ENCODE data around the gene GABRB3.

The GABRB3 gene

DNA sequence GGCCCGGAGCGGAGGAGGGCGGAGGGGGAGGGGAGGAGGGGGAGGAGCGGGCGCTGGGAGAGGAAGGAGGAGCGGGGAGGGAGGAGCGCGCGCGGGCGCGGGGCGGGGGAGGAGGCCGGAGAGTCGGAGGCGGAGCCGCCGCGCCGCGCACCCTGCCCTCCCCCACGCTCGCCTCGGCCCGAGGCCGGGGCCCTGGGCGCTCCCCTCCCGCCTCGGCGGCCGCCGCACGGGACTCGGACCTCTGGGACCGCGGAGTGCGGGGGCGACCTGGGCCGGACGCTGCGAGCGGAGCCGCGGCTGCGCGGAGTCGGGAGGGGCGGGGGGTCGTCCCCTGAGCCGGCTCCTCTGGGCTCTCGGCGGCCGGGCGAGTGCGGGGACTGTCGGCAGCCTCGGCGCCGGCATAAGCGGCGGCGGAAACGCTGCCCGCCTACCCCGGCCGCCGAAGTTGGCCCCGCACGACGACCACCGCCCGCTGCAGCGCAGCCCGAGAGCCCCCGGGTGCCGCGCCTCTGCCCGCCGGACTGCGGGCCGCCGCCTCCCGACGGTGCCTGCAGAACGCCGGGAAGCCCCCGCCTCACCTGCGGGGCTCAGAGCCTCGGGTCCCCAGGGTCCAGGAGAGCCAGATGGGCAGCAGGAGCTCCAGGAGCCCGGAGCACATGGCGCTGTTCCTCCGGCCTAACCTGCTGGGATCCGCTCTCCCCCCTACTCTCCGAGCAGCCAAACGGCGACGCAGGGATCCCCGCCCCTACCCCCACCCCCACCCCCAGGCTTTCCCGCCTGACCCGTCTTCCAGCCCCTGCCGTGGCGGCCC lies 406 bp upstream of the GABRB3 start:
- Histone ChIP-seq H3K4me3 (ENCODE audit: low read length) (no peak overlapping the region), H3K9me3 (ENCODE audit: control insufficient read depth, insufficient read depth, low read length) (peaks cover 14% of the 10 kb centered on the region; the same call in 1 of the 2 replicates), H3K9me2 (replicated peaks; ENCODE audit: control insufficient read depth, low read length) (no peaks in the 10 kb centered on the region), H3K36me3 (ENCODE audit: control insufficient read depth, low read length) (no peaks in the 10 kb centered on the region), H3F3A (ENCODE audit: control insufficient read depth, insufficient read depth) (no peaks in the 10 kb centered on the region), H3K4me1 (ENCODE audit: control insufficient read depth, low read length) (no peaks in the 10 kb centered on the region), H3K79me2 (ENCODE audit: control insufficient read depth, low read length) (no peaks in the 10 kb centered on the region), H4K20me1 (ENCODE audit: control insufficient read depth, insufficient read depth, low read depth, low read length) (no peaks in the 10 kb centered on the region), H3K4me2 (ENCODE audit: low read length) (no peak overlapping the region), H3K27ac (ENCODE audit: low read depth, low read length) (no peak overlapping the region), H3K27me3 (ENCODE audit: control insufficient read depth, low read length) (no peaks in the 10 kb centered on the region)
- TF ChIP-seq EZH2phosphoT487 (IDR thresholded peaks at IDR 0.05; ENCODE audit: borderline replicate concordance, low read length), result no peak
- TF ChIP-seq, protein P1, sequence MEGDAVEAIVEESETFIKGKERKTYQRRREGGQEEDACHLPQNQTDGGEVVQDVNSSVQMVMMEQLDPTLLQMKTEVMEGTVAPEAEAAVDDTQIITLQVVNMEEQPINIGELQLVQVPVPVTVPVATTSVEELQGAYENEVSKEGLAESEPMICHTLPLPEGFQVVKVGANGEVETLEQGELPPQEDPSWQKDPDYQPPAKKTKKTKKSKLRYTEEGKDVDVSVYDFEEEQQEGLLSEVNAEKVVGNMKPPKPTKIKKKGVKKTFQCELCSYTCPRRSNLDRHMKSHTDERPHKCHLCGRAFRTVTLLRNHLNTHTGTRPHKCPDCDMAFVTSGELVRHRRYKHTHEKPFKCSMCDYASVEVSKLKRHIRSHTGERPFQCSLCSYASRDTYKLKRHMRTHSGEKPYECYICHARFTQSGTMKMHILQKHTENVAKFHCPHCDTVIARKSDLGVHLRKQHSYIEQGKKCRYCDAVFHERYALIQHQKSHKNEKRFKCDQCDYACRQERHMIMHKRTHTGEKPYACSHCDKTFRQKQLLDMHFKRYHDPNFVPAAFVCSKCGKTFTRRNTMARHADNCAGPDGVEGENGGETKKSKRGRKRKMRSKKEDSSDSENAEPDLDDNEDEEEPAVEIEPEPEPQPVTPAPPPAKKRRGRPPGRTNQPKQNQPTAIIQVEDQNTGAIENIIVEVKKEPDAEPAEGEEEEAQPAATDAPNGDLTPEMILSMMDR (IDR thresholded peaks at IDR 0.05; ENCODE audit: low read depth, low read length, poor library complexity, severe bottlenecking), result no peak

DNA sequence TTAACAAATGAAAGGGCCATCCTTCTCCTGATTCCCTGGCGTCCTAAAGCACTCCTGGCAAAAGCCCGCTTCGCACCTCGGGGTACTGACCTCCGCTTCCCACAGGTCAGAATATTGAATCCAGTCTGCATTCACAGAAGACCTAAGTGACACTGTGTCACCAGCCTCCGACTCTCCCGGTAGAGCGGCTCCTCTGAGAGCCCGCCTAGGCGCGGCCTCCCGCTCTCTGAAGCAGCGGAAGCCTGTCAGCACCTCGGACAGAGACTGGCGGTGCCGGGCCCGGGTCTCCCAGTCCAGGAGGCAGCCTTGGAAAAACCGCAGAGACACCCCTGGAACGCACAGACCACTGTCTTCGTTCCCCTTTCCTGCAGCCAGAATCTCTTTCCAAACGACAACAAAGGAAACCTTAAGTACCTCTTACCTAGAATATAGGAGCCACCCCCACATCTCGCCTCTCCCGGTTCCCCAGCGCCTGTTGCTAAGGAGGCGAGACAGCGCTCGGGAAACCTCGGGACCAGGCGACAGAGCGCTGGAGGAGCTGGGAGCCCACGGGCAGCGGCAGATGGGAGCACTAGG lies 1.2 kb downstream of the GABRB3 start:
- Histone ChIP-seq H3K4me3 (ENCODE audit: low read length) (no peak overlapping the region), H3K9me3 (ENCODE audit: control insufficient read depth, insufficient read depth, low read length) (peaks cover 13% of the 10 kb centered on the region; the same call in 1 of the 2 replicates), H4K20me1 (ENCODE audit: control insufficient read depth, insufficient read depth, low read depth, low read length) (no peaks in the 10 kb centered on the region), H3K27ac (ENCODE audit: low read depth, low read length) (no peak overlapping the region), H3F3A (ENCODE audit: control insufficient read depth, insufficient read depth) (no peaks in the 10 kb centered on the region), H3K9me2 (replicated peaks; ENCODE audit: control insufficient read depth, low read length) (no peaks in the 10 kb centered on the region), H3K79me2 (ENCODE audit: control insufficient read depth, low read length) (no peaks in the 10 kb centered on the region), H3K27me3 (ENCODE audit: control insufficient read depth, low read length) (no peaks in the 10 kb centered on the region), H3K4me2 (ENCODE audit: low read length) (no peak overlapping the region), H3K36me3 (ENCODE audit: control insufficient read depth, low read length) (no peaks in the 10 kb centered on the region), H3K4me1 (ENCODE audit: control insufficient read depth, low read length) (no peaks in the 10 kb centered on the region)
- TF ChIP-seq EZH2phosphoT487 (IDR thresholded peaks at IDR 0.05; ENCODE audit: borderline replicate concordance, low read length), result no peak
- TF ChIP-seq, protein P1 (IDR thresholded peaks at IDR 0.05; ENCODE audit: low read depth, low read length, poor library complexity, severe bottlenecking), result no peak

DNA sequence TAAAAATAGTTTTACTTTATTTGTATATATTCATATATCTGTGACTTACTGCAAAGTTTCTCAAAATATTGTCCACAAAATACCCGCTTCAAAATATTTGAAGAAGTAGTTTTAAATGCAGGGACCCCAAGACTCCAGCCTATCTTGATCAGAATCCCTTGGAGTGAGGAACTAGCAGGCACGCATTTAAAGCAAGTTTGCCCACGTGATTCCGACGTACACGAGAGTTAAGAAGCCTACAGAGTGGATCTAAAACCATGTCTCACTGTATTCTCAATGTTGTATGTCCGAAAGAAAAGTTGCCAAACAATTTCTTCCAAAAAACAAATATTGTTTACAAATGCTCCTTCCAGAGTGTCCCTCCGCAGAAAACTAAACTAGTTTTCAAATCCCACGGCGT lies 1.7 kb downstream of the GABRB3 start:
- no peaks in the 10 kb centered on the region for H4K20me1 ChIP-seq (ENCODE audit: control insufficient read depth, insufficient read depth, low read depth, low read length)
- no peaks in the 10 kb centered on the region for H3F3A ChIP-seq (ENCODE audit: control insufficient read depth, insufficient read depth)
- H3K9me3 ChIP-seq (ENCODE audit: control insufficient read depth, insufficient read depth, low read length), result peaks cover 11% of the 10 kb centered on the region; the same call in 1 of the 2 replicates
- no peak overlapping the region for H3K27ac ChIP-seq (ENCODE audit: low read depth, low read length)
- H3K4me3 ChIP-seq (ENCODE audit: low read length), result no peak overlapping the region
- no peaks in the 10 kb centered on the region for H3K79me2 ChIP-seq (ENCODE audit: control insufficient read depth, low read length)
- TF ChIP-seq, protein P1 (IDR thresholded peaks at IDR 0.05; ENCODE audit: low read depth, low read length, poor library complexity, severe bottlenecking), result no peak
- TF ChIP-seq EZH2phosphoT487 (IDR thresholded peaks at IDR 0.05; ENCODE audit: borderline replicate concordance, low read length), result no peak
- H3K9me2 ChIP-seq (replicated peaks; ENCODE audit: control insufficient read depth, low read length), result no peaks in the 10 kb centered on the region
- no peak overlapping the region for H3K4me2 ChIP-seq (ENCODE audit: low read length)
- no peaks in the 10 kb centered on the region for H3K27me3 ChIP-seq (ENCODE audit: control insufficient read depth, low read length)
- H3K4me1 ChIP-seq (ENCODE audit: control insufficient read depth, low read length), result no peaks in the 10 kb centered on the region
- no peaks in the 10 kb centered on the region for H3K36me3 ChIP-seq (ENCODE audit: control insufficient read depth, low read length)

Measured in DOHH2 (cell line).